H9 (cell line): Measurements from ENCODE around the gene KIF13A. TPM values are rescaled to one million over a fixed set of nuclear protein-coding genes. Genes with fewer than 3 reads are reported as not detected.

Source experiments
- DNase-seq: peaks from one replicate; pipeline ENCODE4 v3.0.0-alpha.2; 2017
- H2AFZ ChIP-seq: one replicate; pipeline ENCODE4 v1.6.1; 2013; ENCODE audit warnings: mild to moderate bottlenecking, low read length, control low read depth, moderate library complexity
- H2AK5ac ChIP-seq: 2 replicates; pipeline ENCODE4 v1.6.1; 2013; ENCODE audit warnings: low read length, control low read depth, mixed read lengths; ENCODE audit not compliant: insufficient read length
- H2BK120ac ChIP-seq: one replicate; pipeline ENCODE4 v1.6.1; 2013; ENCODE audit warnings: low read depth, mild to moderate bottlenecking, low read length, control low read depth, inconsistent platforms; ENCODE audit not compliant: poor library complexity, severe bottlenecking
- H2BK12ac ChIP-seq: 2 replicates; pipeline ENCODE4 v1.6.1; 2013; ENCODE audit warnings: low read length, control low read depth, mixed read lengths, low read depth; ENCODE audit not compliant: insufficient read length
- H2BK15ac ChIP-seq: 2 replicates; pipeline ENCODE4 v1.6.1; 2013; ENCODE audit warnings: low read depth, low read length, control low read depth
- H2BK20ac ChIP-seq: one replicate; pipeline ENCODE4 v1.6.1; 2013; ENCODE audit warnings: low read depth, mild to moderate bottlenecking, low read length, control low read depth, inconsistent platforms; ENCODE audit not compliant: poor library complexity, severe bottlenecking
- H2BK5ac ChIP-seq: 2 replicates; pipeline ENCODE4 v1.6.1; 2013; ENCODE audit warnings: low read length, control low read depth, mixed read lengths; ENCODE audit not compliant: insufficient read length
- H3K14ac ChIP-seq: 2 replicates; pipeline ENCODE4 v1.6.1; 2013; ENCODE audit warnings: low read length, control low read depth; ENCODE audit not compliant: insufficient read depth
- H3K18ac ChIP-seq: 2 replicates; pipeline ENCODE4 v1.6.1; 2013; ENCODE audit warnings: low read depth, mild to moderate bottlenecking, mixed read lengths, low read length, control low read depth; ENCODE audit not compliant: insufficient read length
- H3K23ac ChIP-seq: 2 replicates; pipeline ENCODE4 v1.6.1; 2013; ENCODE audit warnings: low read length, control low read depth, mixed read lengths, low read depth; ENCODE audit not compliant: insufficient read length
- H3K23me2 ChIP-seq: 2 replicates; pipeline ENCODE4 v1.6.1; 2013; ENCODE audit warnings: low read depth, mild to moderate bottlenecking, mixed read lengths, low read length, control low read depth; ENCODE audit not compliant: insufficient read length, poor library complexity, severe bottlenecking
- H3K27ac ChIP-seq: 2 replicates; pipeline ENCODE4 v1.5.1; 2013; ENCODE audit warnings: low read length, control low read depth, mixed read lengths, low read depth; ENCODE audit not compliant: insufficient read length
- H3K27me3 ChIP-seq: 2 replicates; pipeline ENCODE4 v1.6.1; 2013; ENCODE audit warnings: low read length, control low read depth, inconsistent platforms; ENCODE audit not compliant: insufficient read depth
- H3K4ac ChIP-seq: 2 replicates; pipeline ENCODE4 v1.6.1; 2013; ENCODE audit warnings: low read depth, mild to moderate bottlenecking, control low read depth, inconsistent platforms, low read length, moderate library complexity
- H3K4me1 ChIP-seq: 2 replicates; pipeline ENCODE4 v1.6.1; 2013; ENCODE audit warnings: low read length, control low read depth, inconsistent platforms; ENCODE audit not compliant: insufficient read depth
- H3K4me2 ChIP-seq: 2 replicates; pipeline ENCODE4 v1.6.1; 2013; ENCODE audit warnings: low read length, control low read depth, mixed read lengths; ENCODE audit not compliant: insufficient read length, insufficient read depth
- H3K56ac ChIP-seq: 2 replicates; pipeline ENCODE4 v1.6.1; 2013; ENCODE audit warnings: low read depth, mild to moderate bottlenecking, mixed read lengths, low read length, control low read depth; ENCODE audit not compliant: insufficient read length
- H3K79me1 ChIP-seq: 2 replicates; pipeline ENCODE4 v1.6.1; 2013; ENCODE audit warnings: low read depth, mild to moderate bottlenecking, moderate library complexity, low read length, control low read depth, inconsistent platforms; ENCODE audit not compliant: insufficient read depth, poor library complexity, severe bottlenecking
- H3K79me2 ChIP-seq: 2 replicates; pipeline ENCODE4 v1.6.1; 2013; ENCODE audit warnings: low read length, control low read depth, inconsistent platforms; ENCODE audit not compliant: insufficient read depth
- H3K9ac ChIP-seq: 2 replicates; pipeline ENCODE4 v1.6.1; 2013; ENCODE audit warnings: low read length, control low read depth, mixed read lengths; ENCODE audit not compliant: insufficient read length; ENCODE audit errors: extremely low read depth
- H3K9me3 ChIP-seq: one replicate; pipeline ENCODE4 v1.6.1; 2013; ENCODE audit warnings: low read depth, low read length, inconsistent platforms; ENCODE audit not compliant: control insufficient read depth
- H3T11ph ChIP-seq: one replicate; pipeline ENCODE4 v1.6.1; 2013; ENCODE audit warnings: mild to moderate bottlenecking, low read length, control low read depth, inconsistent platforms
- H4K20me1 ChIP-seq: one replicate; pipeline ENCODE4 v1.6.1; 2013; ENCODE audit not compliant: control insufficient read depth, insufficient read length, insufficient read depth
- H4K5ac ChIP-seq: 2 replicates; pipeline ENCODE4 v1.6.1; 2013; ENCODE audit warnings: low read depth, mild to moderate bottlenecking, mixed read lengths, low read length, control low read depth; ENCODE audit not compliant: insufficient read length
- H4K8ac ChIP-seq: replicated peaks from 2 replicates; pipeline ENCODE4 v1.6.1; 2013; ENCODE audit warnings: low read length, control low read depth, mixed read lengths, low read depth; ENCODE audit not compliant: insufficient read length
- H4K91ac ChIP-seq: 2 replicates; pipeline ENCODE4 v1.6.1; 2013; ENCODE audit warnings: low read depth, mild to moderate bottlenecking, moderate library complexity, mixed read lengths, low read length, control low read depth; ENCODE audit not compliant: insufficient read length
- H3K27ac Mint-ChIP-seq, 3 experiments: 2 replicates in 2 of 3; 3 replicates in 1 of 3; pipeline ENCODE4 v1.8.0; 2020 to 2021; ENCODE audit warnings: mixed read lengths in 3 of 3, mild to moderate bottlenecking in 1 of 3, moderate library complexity in 1 of 3
- H3K27me3 Mint-ChIP-seq: 2 replicates; pipeline ENCODE4 v1.8.0; 2021; ENCODE audit warnings: low read depth, mild to moderate bottlenecking, moderate library complexity, mixed read lengths
- H3K36me3 Mint-ChIP-seq, 3 experiments: 2 replicates in 2 of 3; 3 replicates in 1 of 3; pipeline ENCODE4 v1.8.0; 2020 to 2021; ENCODE audit warnings: low read depth in 3 of 3, mixed read lengths in 3 of 3; ENCODE audit not compliant: insufficient read depth in 1 of 3
- H3K4me1 Mint-ChIP-seq, 2 experiments: 2 replicates each; pipeline ENCODE4 v1.8.0; 2020; ENCODE audit warnings: mixed read lengths in 2 of 2
- H3K4me3 Mint-ChIP-seq, 2 experiments: 2 replicates in 1 of 2; 3 replicates in 1 of 2; pipeline ENCODE4 v1.8.0; 2020 to 2021; ENCODE audit warnings: mild to moderate bottlenecking in 2 of 2, mixed read lengths in 2 of 2, moderate library complexity in 1 of 2
- H3K9me3 Mint-ChIP-seq, 2 experiments: 2 replicates in 1 of 2; 3 replicates in 1 of 2; pipeline ENCODE4 v1.8.0; 2020; ENCODE audit warnings: mild to moderate bottlenecking in 2 of 2, mixed read lengths in 2 of 2, moderate library complexity in 1 of 2
- CTCF ChIP-seq: fragments of 200-600 bp; sonication (generic); conservative IDR thresholded peaks from 3 replicates; pipeline ENCODE4 v1.8.0; 2021; ENCODE audit warnings: antibody characterized with exemption, mild to moderate bottlenecking
- WGBS: extraction: QIAGEN DNeasy Blood & Tissue Kit; methylation state at CpG from one replicate; pipeline ENCODE4 v1.1.7; 2013; ENCODE audit warnings: missing lambda C conversion rate, low lambda C conversion rate, mixed read lengths; ENCODE audit not compliant: insufficient read length; ENCODE audit errors: extremely low coverage; 5-methylcytosine and 5-hydroxymethylcytosine counted together
- total RNA-seq: library from RNA; stranded (reverse); gene quantifications from 2 replicates; pipeline ENCODE4 v1.2.1, GENCODE V29; 2021

KIF13A gene
- total RNA-seq, 1 experiment from 2014 or later: 38.2 TPM

GRCh38 chr6:17962436-17963031 is 24.9 kb downstream of the KIF13A start:
- peaks cover 0 to 4% (median 0%) of the 10 kb centered on the region in 3 experiments; a peak in 1 of 7 replicates for H3K36me3 Mint-ChIP-seq
- Histone ChIP-seq H4K5ac (no peak overlapping the region), H3K27ac (no peak overlapping the region), H2AK5ac (no peak overlapping the region), H3K18ac (no peak overlapping the region), H3K79me2 (no peaks in the 10 kb centered on the region), H2BK12ac (no peak overlapping the region), H3K9ac (no peak overlapping the region), H4K91ac (no peak overlapping the region), H3K56ac (no peak overlapping the region), H3K14ac (no peak overlapping the region), H2AFZ (no peak overlapping the region), H3T11ph (no peak overlapping the region), H4K8ac (no peak overlapping the region), H3K23me2 (no peaks in the 10 kb centered on the region), H3K4me2 (no peak overlapping the region), H2BK5ac (no peak overlapping the region), H4K20me1 (no peaks in the 10 kb centered on the region), H2BK20ac (no peak overlapping the region), H2BK120ac (no peak overlapping the region), H3K27me3 (no peaks in the 10 kb centered on the region), H3K4ac (no peak overlapping the region), H3K23ac (no peak overlapping the region), H3K4me1 (no peaks in the 10 kb centered on the region), H3K79me1 (peaks cover 3% of the 10 kb centered on the region), H2BK15ac (no peak overlapping the region), H3K9me3 (no peaks in the 10 kb centered on the region)
- TF ChIP-seq CTCF: no peak
- H3K4me3 Mint-ChIP-seq: no peak overlapping the region
- H3K27me3 Mint-ChIP-seq: no peaks in the 10 kb centered on the region
- no peaks in the 10 kb centered on the region for H3K9me3 Mint-ChIP-seq
- peak overlapping the region in 2 of 3 experiments; percentile 35 to 37; a peak in 3 of 7 replicates for H3K27ac Mint-ChIP-seq
- peaks cover 13 to 20% of the 10 kb centered on the region in 2 experiments for H3K4me1 Mint-ChIP-seq
- WGBS: no CpG with 5 or more reads among the region's 6 CpGs
- DNase-seq: no peak
